Neural progenitor cell (in vitro differentiated cells): ENCODE measurements around the gene ZP3.
"Not testable (repeated sequence)": the region's sequence is repeated elsewhere in the genome, so short reads cannot be mapped to it uniquely, and the experiment has no call there.

Experiments used
- EZH2 ChIP-seq: fragments of 200-600 bp; sonication (generic); IDR thresholded peaks from 2 replicates; pipeline ENCODE4 v1.6.1; 2017; ENCODE audit warnings: antibody characterized with exemption, mild to moderate bottlenecking, moderate library complexity
- EZH2phosphoT487 ChIP-seq: fragments of 200-600 bp; sonication (generic); IDR thresholded peaks from 2 replicates; pipeline ENCODE4 v1.6.1; 2017; ENCODE audit warnings: antibody characterized with exemption
- TF ChIP-seq, protein P1 (sequence below): fragments of 200-600 bp; sonication (generic); IDR thresholded peaks from 2 replicates; pipeline ENCODE4 v1.5.1; 2017; ENCODE audit warnings: antibody characterized with exemption, mild to moderate bottlenecking

DNA sequence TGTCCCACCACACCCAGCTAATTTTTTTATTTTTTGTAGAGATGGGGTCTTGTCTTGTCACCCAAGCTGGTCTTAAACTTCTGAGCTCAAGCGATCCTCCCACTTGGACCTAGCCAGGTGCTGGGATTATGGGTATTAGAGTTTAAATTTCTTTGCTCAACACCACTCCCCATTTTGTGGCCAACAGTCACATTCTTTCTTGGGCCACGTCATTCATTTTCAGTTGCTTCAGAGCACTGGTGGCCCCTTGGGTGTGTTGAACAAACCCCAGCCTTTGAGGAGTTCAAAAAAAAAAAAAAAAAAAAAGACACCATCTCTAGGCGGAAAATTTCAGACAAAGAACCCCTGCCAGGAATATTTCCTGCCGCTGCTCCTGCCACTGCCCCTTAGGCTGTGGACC is 32.3 kb downstream of the ZP3 start:
- TF ChIP-seq EZH2phosphoT487, EZH2: not testable (repeated sequence)
- TF ChIP-seq, protein P1, sequence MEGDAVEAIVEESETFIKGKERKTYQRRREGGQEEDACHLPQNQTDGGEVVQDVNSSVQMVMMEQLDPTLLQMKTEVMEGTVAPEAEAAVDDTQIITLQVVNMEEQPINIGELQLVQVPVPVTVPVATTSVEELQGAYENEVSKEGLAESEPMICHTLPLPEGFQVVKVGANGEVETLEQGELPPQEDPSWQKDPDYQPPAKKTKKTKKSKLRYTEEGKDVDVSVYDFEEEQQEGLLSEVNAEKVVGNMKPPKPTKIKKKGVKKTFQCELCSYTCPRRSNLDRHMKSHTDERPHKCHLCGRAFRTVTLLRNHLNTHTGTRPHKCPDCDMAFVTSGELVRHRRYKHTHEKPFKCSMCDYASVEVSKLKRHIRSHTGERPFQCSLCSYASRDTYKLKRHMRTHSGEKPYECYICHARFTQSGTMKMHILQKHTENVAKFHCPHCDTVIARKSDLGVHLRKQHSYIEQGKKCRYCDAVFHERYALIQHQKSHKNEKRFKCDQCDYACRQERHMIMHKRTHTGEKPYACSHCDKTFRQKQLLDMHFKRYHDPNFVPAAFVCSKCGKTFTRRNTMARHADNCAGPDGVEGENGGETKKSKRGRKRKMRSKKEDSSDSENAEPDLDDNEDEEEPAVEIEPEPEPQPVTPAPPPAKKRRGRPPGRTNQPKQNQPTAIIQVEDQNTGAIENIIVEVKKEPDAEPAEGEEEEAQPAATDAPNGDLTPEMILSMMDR: not testable (repeated sequence)
